Adrenal gland (tissue), 5 donors: Measurements from ENCODE around the gene ZNF267.
"Not testable (repeated sequence)": the region's sequence is repeated elsewhere in the genome, so short reads cannot be mapped to it uniquely, and the experiment has no call there.

Experiments
- POLR2A ChIP-seq, 2 donors: fragments of 450-650 bp; IDR thresholded peaks; one replicate each; pipeline ENCODE4 v1.6.1; 2017; ENCODE audit warnings: antibody characterized with exemption in 2 of 2, mild to moderate bottlenecking in 2 of 2, moderate library complexity in 1 of 2
- TF ChIP-seq, protein P1 (sequence below), 6 experiments: fragments of 450-650 bp in 4 of 6; fragments of 200-600 bp in 2 of 6; sonication (generic) in 1 of 6; IDR thresholded peaks; 1 replicate in 5 of 6; 2 replicates in 1 of 6; pipeline versions ENCODE4 v1.5.1 to v1.8.0; 2016 to 2021; ENCODE audit warnings: antibody characterized with exemption in 6 of 6, mild to moderate bottlenecking in 2 of 6, moderate library complexity in 1 of 6
- donor health status: DM: no; HTN: no; CAD: no.

DNA sequence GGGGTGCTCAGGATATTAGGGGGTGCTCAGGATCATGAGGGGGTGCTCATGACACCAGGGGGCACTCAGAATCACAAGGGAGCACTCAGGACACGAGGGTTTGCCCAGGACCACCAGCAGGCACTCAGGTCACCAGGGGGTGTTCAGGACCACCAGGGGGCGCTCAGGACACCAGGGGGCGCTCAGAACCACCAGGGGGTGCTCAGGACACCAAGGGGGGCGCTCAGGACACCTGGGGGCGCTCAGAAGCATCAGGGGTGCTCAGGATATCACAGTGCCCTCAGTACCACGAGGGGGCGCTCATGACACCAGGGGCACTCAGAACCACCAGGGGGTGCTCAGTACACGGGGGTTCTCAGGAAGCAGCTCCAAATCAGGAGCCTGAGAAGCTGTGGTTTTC, 82.6 kb downstream of the ZNF267 start:
- TF ChIP-seq, protein P1, sequence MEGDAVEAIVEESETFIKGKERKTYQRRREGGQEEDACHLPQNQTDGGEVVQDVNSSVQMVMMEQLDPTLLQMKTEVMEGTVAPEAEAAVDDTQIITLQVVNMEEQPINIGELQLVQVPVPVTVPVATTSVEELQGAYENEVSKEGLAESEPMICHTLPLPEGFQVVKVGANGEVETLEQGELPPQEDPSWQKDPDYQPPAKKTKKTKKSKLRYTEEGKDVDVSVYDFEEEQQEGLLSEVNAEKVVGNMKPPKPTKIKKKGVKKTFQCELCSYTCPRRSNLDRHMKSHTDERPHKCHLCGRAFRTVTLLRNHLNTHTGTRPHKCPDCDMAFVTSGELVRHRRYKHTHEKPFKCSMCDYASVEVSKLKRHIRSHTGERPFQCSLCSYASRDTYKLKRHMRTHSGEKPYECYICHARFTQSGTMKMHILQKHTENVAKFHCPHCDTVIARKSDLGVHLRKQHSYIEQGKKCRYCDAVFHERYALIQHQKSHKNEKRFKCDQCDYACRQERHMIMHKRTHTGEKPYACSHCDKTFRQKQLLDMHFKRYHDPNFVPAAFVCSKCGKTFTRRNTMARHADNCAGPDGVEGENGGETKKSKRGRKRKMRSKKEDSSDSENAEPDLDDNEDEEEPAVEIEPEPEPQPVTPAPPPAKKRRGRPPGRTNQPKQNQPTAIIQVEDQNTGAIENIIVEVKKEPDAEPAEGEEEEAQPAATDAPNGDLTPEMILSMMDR (IDR thresholded peaks at IDR 0.05): peak in 1 of 6 experiments; percentile 18
- TF ChIP-seq POLR2A (IDR thresholded peaks at IDR 0.05): not testable (repeated sequence)
